Mesothelial cell of epicardium (in vitro differentiated cells): ENCODE measurements around the gene MAPK4. TPM values are rescaled to one million over a fixed set of nuclear protein-coding genes. Genes with fewer than 3 reads are reported as not detected.
"Not testable (repeated sequence)": the region's sequence is repeated elsewhere in the genome, so short reads cannot be mapped to it uniquely, and the experiment has no call there.

Source experiments
- DNase-seq, 2 experiments: peaks; one replicate each; pipeline ENCODE4 v3.0.0; 2021; ENCODE audit warnings: low spot score in 2 of 2; ENCODE audit not compliant: unreplicated experiment in 2 of 2
- H3K27ac Mint-ChIP-seq: 2 replicates; pipeline ENCODE4 v1.8.0; 2021; ENCODE audit warnings: mixed read lengths
- H3K27me3 Mint-ChIP-seq: 2 replicates; pipeline ENCODE4 v1.8.0; 2021; ENCODE audit warnings: low read depth, mixed read lengths
- H3K36me3 Mint-ChIP-seq: 2 replicates; pipeline ENCODE4 v1.8.0; 2021; ENCODE audit warnings: mixed read lengths
- H3K4me1 Mint-ChIP-seq: 2 replicates; pipeline ENCODE4 v1.8.0; 2021; ENCODE audit warnings: mixed read lengths
- H3K4me3 Mint-ChIP-seq: 2 replicates; pipeline ENCODE4 v1.8.0; 2021; ENCODE audit warnings: mild to moderate bottlenecking, moderate library complexity, mixed read lengths
- H3K9me3 Mint-ChIP-seq: 2 replicates; pipeline ENCODE4 v1.8.0; 2021; ENCODE audit warnings: mixed read lengths
- CTCF ChIP-seq: fragments of 200-600 bp; sonication (generic); IDR thresholded peaks from one replicate; pipeline ENCODE4 v1.5.0; 2021; ENCODE audit warnings: antibody characterized with exemption; ENCODE audit not compliant: unreplicated experiment
- total RNA-seq: library from RNA; stranded (reverse); gene quantifications from 3 replicates; pipeline ENCODE4 v1.2.1, GENCODE V29; 2021

The MAPK4 gene
- total RNA-seq, 1 donor from 2014 or later, result 6.3 TPM

- peaks cover 64% of the 10 kb centered on the region for H3K9me3 Mint-ChIP-seq
- no peak for DNase-seq
- no peak for TF ChIP-seq CTCF
- H3K36me3 Mint-ChIP-seq, result peaks cover 8% of the 10 kb centered on the region
- H3K4me1 Mint-ChIP-seq, result no peaks in the 10 kb centered on the region
- H3K27me3 Mint-ChIP-seq, result peaks cover 3% of the 10 kb centered on the region
- no peak overlapping the region for H3K27ac Mint-ChIP-seq
- H3K4me3 Mint-ChIP-seq, result no peak overlapping the region
These were observed 209.6 kb downstream of the MAPK4 start for GRCh38 chr18:50769463-50769862.

- Mint-ChIP-seq H3K27ac (no peak overlapping the region), H3K36me3 (peaks cover 6% of the 10 kb centered on the region), H3K9me3 (peaks cover 34% of the 10 kb centered on the region), H3K4me1 (no peaks in the 10 kb centered on the region), H3K4me3 (no peak overlapping the region), H3K27me3 (no peaks in the 10 kb centered on the region)
- DNase-seq, result no peak
- no peak for TF ChIP-seq CTCF
These were observed 215.3 kb downstream of the MAPK4 start for GRCh38 chr18:50775207-50775606.

- no peaks in the 10 kb centered on the region for H3K27me3 Mint-ChIP-seq
- TF ChIP-seq CTCF, result no peak
- no peak overlapping the region for H3K4me3 Mint-ChIP-seq
- no peaks in the 10 kb centered on the region for H3K4me1 Mint-ChIP-seq
- no peak overlapping the region for H3K27ac Mint-ChIP-seq
- DNase-seq, result no peak
- peaks cover 1% of the 10 kb centered on the region for H3K36me3 Mint-ChIP-seq
- peaks cover 29% of the 10 kb centered on the region for H3K9me3 Mint-ChIP-seq
These were observed 215.8 kb downstream of the MAPK4 start for GRCh38 chr18:50775726-50776125.

DNA sequence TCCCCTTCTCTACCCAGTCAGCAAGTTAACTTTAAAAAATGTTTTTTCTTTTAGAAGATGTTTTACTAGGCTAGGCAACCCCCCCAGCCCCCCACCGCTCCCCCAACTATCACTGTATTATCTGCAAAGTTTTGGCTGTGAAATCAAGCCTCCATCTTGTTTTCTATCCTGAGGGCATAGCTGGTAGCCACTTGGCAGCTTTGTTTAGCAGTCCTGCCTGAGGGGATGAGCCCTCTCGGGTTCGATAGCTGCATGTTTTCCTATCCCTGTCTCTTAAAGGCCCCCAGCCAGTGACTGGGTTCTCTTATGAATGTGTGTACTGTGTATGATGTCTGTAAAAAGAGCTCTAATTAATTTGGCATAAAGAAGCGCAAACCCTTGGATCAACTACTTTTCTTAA is 216.5 kb downstream of the MAPK4 start:
- Mint-ChIP-seq H3K4me3 (no peak overlapping the region), H3K4me1 (no peaks in the 10 kb centered on the region), H3K27ac (no peak overlapping the region), H3K36me3 (no peaks in the 10 kb centered on the region), H3K27me3 (no peaks in the 10 kb centered on the region), H3K9me3 (peaks cover 25% of the 10 kb centered on the region)
- no peak for DNase-seq
- no peak for TF ChIP-seq CTCF

DNA sequence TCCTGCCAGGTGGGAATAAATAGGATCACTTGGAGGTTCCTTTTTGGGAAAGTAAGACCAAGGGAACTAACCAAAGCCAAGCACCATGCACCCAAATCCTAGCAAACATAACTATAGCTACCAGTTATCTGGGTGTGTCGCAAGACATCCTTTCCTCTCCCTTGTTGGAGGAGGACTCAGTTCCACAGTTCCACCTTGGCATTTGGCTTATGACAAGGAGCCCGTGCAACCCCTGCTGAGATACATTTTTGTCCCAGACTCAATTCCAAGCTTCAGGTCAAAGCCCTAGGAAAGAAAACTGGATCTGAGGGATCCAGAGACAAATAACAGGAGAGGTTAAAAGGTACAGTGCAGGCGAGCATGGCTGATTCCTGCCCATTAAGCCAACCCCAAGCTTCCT is 219.1 kb downstream of the MAPK4 start:
- not testable (repeated sequence) for H3K4me3 Mint-ChIP-seq, H3K27ac Mint-ChIP-seq, DNase-seq, H3K4me1 Mint-ChIP-seq, H3K27me3 Mint-ChIP-seq, H3K36me3 Mint-ChIP-seq
- H3K9me3 Mint-ChIP-seq, result peaks cover 11% of the 10 kb centered on the region

Other genes with a start within 250 kb of the MAPK4 start
- gene SKA1, start 185.0 kb upstream of the MAPK4 start, total RNA-seq, result 5.0 to 5.9 TPM (median 5.5 TPM) in 3 replicates